ENCODE data around the gene CYTIP. TPM values are rescaled to one million over a fixed set of nuclear protein-coding genes. Genes with fewer than 3 reads are reported as not detected.

The CYTIP gene
- polyA plus RNA-seq, 3 donors: 61.9 to 188 (median 83.5) TPM

DNA sequence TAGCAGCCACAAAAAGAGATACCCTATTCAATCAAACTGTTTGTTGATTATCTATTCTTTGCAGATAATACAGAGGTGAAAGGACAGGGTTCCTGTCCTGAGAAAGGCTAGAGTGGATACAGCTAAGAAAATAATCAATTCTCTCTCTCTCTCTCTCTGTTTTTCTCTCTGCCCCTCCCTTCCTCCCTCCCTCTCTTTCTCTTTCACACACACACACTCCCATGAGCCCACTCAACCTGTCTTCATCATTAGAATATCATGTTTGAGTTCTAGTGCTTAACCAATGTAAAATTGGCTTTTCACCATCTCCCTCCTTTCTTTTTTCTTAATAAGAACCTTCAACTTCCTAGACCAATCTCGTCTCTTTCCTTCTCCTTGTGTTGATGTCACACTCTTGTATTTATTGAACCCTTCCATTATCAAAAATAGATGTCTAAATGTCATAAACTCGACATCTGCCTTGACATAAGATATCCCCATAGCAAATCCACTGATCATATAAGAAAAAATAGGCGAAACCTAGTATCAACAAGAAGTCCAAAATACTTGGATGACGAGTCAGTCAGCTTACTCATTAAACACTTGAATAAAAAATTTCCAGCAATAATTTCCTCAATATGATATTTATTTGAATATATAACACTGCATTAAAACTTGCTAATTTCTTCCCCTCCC is 42.8 kb upstream of the CYTIP start:
- no peaks in the 10 kb centered on the region for H3K36me3 ChIP-seq (replicated peaks in 1 of 2; ENCODE audit: control insufficient read depth in 1 of 2, insufficient read depth in 2 of 2, low read length in 2 of 2)
- intact Hi-C loops (cut with micrococcal nuclease): no loop called here
- H3K27me3 Mint-ChIP-seq (ENCODE audit: low read depth in 3 of 3): no peaks in the 10 kb centered on the region
- H3K4me3 ChIP-seq (replicated peaks in 1 of 3; ENCODE audit: low read depth in 2 of 3, low read length in 3 of 3): no peak overlapping the region
- DNase-seq: no peak
- H3K27ac ChIP-seq (ENCODE audit: low read depth in 1 of 2, low read length in 2 of 2): no peak overlapping the region
- H3K27ac Mint-ChIP-seq: peak overlapping the region in 1 of 7 donors; percentile 46
- no peaks in the 10 kb centered on the region for H4K20me1 ChIP-seq (ENCODE audit: insufficient read depth, low read length)
- peaks cover 7% of the 10 kb centered on the region for H3K4me1 Mint-ChIP-seq
- no peak overlapping the region for H3K4me2 ChIP-seq (replicated peaks; ENCODE audit: extremely low read depth, low read length, poor library complexity, severe bottlenecking)
- peak overlapping the region; percentile 8 for H2AFZ ChIP-seq (ENCODE audit: insufficient read depth, low read depth, low read length, poor library complexity, severe bottlenecking)
- TF ChIP-seq, protein P1, sequence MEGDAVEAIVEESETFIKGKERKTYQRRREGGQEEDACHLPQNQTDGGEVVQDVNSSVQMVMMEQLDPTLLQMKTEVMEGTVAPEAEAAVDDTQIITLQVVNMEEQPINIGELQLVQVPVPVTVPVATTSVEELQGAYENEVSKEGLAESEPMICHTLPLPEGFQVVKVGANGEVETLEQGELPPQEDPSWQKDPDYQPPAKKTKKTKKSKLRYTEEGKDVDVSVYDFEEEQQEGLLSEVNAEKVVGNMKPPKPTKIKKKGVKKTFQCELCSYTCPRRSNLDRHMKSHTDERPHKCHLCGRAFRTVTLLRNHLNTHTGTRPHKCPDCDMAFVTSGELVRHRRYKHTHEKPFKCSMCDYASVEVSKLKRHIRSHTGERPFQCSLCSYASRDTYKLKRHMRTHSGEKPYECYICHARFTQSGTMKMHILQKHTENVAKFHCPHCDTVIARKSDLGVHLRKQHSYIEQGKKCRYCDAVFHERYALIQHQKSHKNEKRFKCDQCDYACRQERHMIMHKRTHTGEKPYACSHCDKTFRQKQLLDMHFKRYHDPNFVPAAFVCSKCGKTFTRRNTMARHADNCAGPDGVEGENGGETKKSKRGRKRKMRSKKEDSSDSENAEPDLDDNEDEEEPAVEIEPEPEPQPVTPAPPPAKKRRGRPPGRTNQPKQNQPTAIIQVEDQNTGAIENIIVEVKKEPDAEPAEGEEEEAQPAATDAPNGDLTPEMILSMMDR (IDR thresholded peaks at IDR 0.05): no peak
- WGBS (ENCODE audit: insufficient coverage): 94% methylated on average over 2 of the region's 4 CpGs
- H3K4me1 ChIP-seq (ENCODE audit: control insufficient read depth in 1 of 2, insufficient read depth in 2 of 2, low read length in 2 of 2): peaks cover 7 to 8% of the 10 kb centered on the region in 2 donors
- no peak overlapping the region for H3K9ac ChIP-seq (ENCODE audit: insufficient read depth, low read length, poor library complexity, severe bottlenecking)
- H3K27me3 ChIP-seq (ENCODE audit: control insufficient read depth in 2 of 2, insufficient read depth in 2 of 2, low read length in 2 of 2): no peaks in the 10 kb centered on the region
- H3K4me3 Mint-ChIP-seq: no peak overlapping the region
- H3K36me3 Mint-ChIP-seq: no peaks in the 10 kb centered on the region
- peaks cover 0 to 3% (median 0%) of the 10 kb centered on the region in 7 donors for H3K9me3 Mint-ChIP-seq
- H3K9me3 ChIP-seq (replicated peaks in 1 of 2; ENCODE audit: control insufficient read depth in 1 of 2, insufficient read depth in 1 of 2, low read length in 2 of 2): no peaks in the 10 kb centered on the region
- no peaks in the 10 kb centered on the region for H3K79me2 ChIP-seq (ENCODE audit: insufficient read depth, low read length)

DNA sequence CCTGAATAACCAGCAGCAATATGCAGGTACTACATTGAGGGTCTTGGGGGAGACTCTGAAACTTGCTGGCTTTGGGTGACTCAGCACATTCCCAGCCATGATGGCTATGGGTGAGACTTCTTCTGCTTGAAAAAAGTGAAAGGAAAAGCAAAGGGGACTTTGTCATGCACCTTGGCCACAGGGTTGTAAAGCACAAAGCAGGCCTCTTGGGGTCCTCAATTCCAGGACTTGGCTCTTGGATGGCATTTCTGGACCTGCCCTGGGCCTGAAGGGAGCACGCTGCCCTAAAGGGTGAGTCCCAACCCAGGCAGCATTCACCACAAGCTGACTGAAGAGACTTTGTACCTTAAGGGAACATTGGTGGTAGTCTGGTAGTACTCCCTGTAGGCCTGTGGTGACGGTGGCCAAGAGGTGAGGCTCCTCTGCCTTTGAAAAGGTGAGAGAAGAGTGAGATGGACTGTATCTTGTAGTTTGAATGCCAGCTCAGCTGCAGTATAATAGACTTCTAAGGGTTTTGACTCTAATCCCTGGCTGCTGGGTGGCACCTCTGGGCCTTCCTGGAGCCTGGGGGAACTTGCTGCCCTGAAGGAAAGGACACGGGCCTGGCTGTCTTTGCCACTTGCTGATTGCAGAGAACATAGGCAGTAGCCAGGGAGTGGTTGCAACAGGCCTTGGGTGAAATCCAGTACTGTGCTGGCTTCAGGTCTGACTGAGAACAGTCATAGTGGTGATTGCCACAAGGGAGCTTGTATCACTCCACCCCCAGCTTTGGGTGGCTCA is 36.5 kb upstream of the CYTIP start:
- Histone ChIP-seq H3K27me3 (ENCODE audit: control insufficient read depth in 2 of 2, insufficient read depth in 2 of 2, low read length in 2 of 2) (no peaks in the 10 kb centered on the region), H3K9me3 (replicated peaks in 1 of 2; ENCODE audit: control insufficient read depth in 1 of 2, insufficient read depth in 1 of 2, low read length in 2 of 2) (no peaks in the 10 kb centered on the region), H4K20me1 (ENCODE audit: insufficient read depth, low read length) (no peaks in the 10 kb centered on the region), H3K4me2 (replicated peaks; ENCODE audit: extremely low read depth, low read length, poor library complexity, severe bottlenecking) (no peak overlapping the region), H2AFZ (ENCODE audit: insufficient read depth, low read depth, low read length, poor library complexity, severe bottlenecking) (peak overlapping the region; percentile 36), H3K4me1 (ENCODE audit: control insufficient read depth in 1 of 2, insufficient read depth in 2 of 2, low read length in 2 of 2) (peaks cover 5 to 16% of the 10 kb centered on the region in 2 donors), H3K27ac (ENCODE audit: low read depth in 1 of 2, low read length in 2 of 2) (peak overlapping the region in 1 of 2 donors; percentile 44), H3K4me3 (replicated peaks in 1 of 3; ENCODE audit: low read depth in 2 of 3, low read length in 3 of 3) (no peak overlapping the region), H3K79me2 (ENCODE audit: insufficient read depth, low read length) (no peaks in the 10 kb centered on the region), H3K36me3 (replicated peaks in 1 of 2; ENCODE audit: control insufficient read depth in 1 of 2, insufficient read depth in 2 of 2, low read length in 2 of 2) (no peaks in the 10 kb centered on the region), H3K9ac (ENCODE audit: insufficient read depth, low read length, poor library complexity, severe bottlenecking) (no peak overlapping the region)
- peaks cover 0 to 2% (median 0%) of the 10 kb centered on the region in 7 donors for H3K9me3 Mint-ChIP-seq
- peak overlapping the region in 6 of 7 donors; percentile 22 to 75 (median 70) for H3K27ac Mint-ChIP-seq
- DNase-seq: peak; percentile 28 to 45 (median 34)
- intact Hi-C loops (cut with micrococcal nuclease): no loop called here
- H3K36me3 Mint-ChIP-seq: no peaks in the 10 kb centered on the region
- 71% methylated on average over 3 of the region's 3 CpGs for whole genome bisulfite sequencing (ENCODE audit: insufficient coverage)
- peaks cover 17% of the 10 kb centered on the region for H3K4me1 Mint-ChIP-seq
- no peaks in the 10 kb centered on the region for H3K27me3 Mint-ChIP-seq (ENCODE audit: low read depth in 3 of 3)
- TF ChIP-seq, protein P1 (IDR thresholded peaks at IDR 0.05): no peak
- H3K4me3 Mint-ChIP-seq: no peak overlapping the region
